Keratinocyte (primary cell): ENCODE results near the gene XBP1.

ENCODE experiments used
- CTCF ChIP-seq, 3 experiments: IDR thresholded peaks in 1 of 3; conservative IDR thresholded peaks in 1 of 3; optimal IDR thresholded peaks in 1 of 3; 2 replicates in 2 of 3; 3 replicates in 1 of 3; pipeline versions ENCODE3 to v1.5.1; 2011; ENCODE audit warnings: low read length in 3 of 3, mild to moderate bottlenecking in 3 of 3, moderate library complexity in 2 of 3, control low read depth in 1 of 3, inconsistent platforms in 1 of 3; ENCODE audit not compliant: insufficient read depth in 2 of 3; ENCODE audit errors: extremely low read depth in 1 of 3
- EZH2 ChIP-seq: IDR thresholded peaks from one replicate; pipeline ENCODE4 v1.6.1; 2012; ENCODE audit warnings: inconsistent platforms, mild to moderate bottlenecking, low read length, moderate library complexity

DNA sequence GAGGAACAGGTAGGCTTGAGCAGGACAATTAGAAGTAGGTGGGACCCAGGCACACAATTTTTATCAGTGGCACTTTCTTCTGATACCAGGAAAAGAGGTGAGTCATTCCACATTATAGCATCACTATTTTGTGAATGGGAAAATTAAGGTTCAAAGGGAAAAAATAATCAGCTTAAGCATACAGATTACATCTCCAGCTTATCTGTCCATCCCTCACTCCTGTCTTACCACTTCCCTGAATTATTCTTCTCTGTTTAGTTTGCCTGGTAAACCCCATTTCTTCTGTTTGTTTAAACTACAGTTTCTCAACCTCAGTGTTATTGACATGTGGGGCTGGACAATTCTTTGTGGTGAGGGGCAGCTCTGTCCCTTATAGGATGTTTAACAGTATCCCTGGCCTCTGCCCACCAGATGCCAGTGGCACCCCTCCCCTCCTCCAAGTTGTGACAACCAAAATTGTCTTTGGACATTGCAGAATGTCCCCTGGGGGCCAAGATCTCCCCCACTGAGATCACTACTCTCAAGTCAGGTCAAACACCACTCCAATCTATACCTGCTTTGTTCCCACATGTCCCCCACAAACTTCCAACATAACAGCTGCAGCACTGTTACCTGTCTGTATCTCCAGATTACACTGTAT is 8.5 kb upstream of the XBP1 start:
- TF ChIP-seq CTCF (optimal IDR thresholded peaks at IDR 0.05 in 1 of 3, IDR thresholded peaks at IDR 0.05 in 1 of 3, conservative IDR thresholded peaks at IDR 0.05 in 1 of 3; ENCODE audit: extremely low read depth in 1 of 3, insufficient read depth in 2 of 3, low read length in 3 of 3) (no peak), EZH2 (no peak)
